GM13976 (cell line): ENCODE results near the gene SUMF1.

Source experiments
- DNase-seq: peaks from one replicate; pipeline ENCODE4 v3.0.0; 2012; ENCODE audit warnings: low spot score
- CTCF ChIP-seq: IDR thresholded peaks from 2 replicates; pipeline ENCODE4 v1.5.1; 2012; ENCODE audit warnings: borderline replicate concordance, mild to moderate bottlenecking; ENCODE audit not compliant: insufficient read depth; ENCODE audit errors: extremely low read depth, missing control alignments, control extremely low read depth
- in situ Hi-C: fragments of 300-500 bp; cut with MboI; formaldehyde crosslinking; loops from one replicate; pipeline ENCODE4 v1.12.0; 2022; ENCODE audit warnings: low sequenced_read_pairs, mixed read lengths, inconsistent platforms; ENCODE audit not compliant: unreplicated experiment

SUMF1 gene

DNA sequence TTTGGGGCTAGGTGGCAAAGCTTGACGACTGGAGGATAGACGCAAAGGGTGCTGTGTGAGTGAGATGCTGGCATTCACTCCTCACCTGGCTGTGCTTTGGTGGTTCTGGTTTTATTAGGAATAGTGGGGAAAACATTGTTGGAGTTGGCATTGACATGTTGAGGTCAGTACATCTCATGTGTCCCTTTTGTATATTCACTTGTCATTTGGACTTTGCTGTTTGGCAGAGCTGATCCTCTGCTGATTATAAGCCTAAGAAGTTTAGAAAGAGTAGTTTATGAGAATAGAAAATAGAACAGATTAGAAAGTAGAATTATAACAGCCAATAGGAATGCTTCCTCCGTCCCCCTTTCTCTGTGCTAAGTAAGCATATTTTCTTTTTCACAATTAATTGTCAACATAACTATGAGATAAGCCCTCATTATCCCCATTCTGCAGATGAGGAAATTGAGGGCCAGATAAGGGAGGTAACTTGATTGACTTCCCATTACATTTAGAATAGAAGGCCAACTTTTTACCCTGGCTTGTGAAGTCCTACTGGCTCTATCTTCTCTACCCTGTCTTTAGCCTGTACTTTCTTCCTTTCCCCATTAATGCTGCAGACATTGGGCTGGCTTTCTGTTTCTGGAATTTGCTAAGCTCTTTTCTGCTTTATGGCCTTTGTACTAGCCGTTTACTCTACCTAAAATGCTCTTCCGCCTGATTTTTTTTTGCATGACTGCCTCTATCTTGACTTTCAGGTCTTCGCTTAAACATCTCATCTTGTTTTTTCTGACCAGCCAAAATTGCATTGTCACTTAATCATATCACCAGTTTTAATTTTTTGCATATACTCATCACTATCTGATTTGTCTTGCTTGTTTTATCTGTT lies 38.9 kb upstream of the SUMF1 start:
- DNase-seq: no peak
- in situ Hi-C loops: no loop called here
- no peak for TF ChIP-seq CTCF

DNA sequence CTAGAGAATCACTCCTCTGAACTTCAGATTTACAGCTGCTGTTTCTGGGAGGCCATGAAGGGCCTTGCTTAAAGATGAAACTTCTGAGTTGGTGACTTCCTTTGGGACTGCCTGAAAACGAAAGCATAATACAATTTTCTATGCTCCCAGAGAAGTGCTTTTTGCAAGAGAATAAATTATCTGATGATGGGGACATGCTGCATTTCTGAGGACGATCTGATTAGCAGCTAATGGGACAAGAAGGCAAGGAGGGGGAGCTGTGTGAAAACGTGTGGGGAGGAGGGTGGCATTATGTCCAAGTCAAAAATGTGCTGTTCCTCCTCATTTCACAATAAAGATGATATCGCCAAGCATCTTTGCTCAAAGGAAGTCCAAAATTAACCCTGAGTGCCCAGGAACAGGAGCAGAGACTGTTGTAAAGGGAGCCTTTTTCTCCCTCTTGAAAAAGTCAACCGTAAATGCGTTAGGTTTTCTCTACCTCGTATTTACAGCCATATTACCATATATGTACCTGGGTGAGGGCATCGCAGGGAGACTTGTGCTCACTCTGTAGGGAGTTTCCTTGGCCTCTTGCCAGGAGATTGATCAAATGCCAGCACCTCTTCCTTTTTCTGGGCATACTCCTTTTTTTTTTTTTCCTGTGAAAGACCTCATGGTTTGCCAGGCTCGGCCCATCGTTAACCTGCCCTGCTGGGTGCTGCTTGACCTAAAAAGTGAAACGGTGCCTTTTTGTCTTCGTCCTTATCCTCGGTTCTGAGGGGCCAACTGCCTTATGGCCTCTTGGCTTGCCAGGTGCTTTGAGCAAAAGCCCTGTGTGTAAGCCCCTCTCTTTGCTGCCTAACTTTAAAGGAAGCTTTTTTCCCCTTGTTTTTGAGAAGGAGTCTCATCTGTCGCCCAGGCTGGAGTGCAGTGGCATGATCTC lies 37.5 kb upstream of the SUMF1 start:
- in situ Hi-C loops: no loop called here
- no peak for DNase-seq
- no peak for TF ChIP-seq CTCF

DNA sequence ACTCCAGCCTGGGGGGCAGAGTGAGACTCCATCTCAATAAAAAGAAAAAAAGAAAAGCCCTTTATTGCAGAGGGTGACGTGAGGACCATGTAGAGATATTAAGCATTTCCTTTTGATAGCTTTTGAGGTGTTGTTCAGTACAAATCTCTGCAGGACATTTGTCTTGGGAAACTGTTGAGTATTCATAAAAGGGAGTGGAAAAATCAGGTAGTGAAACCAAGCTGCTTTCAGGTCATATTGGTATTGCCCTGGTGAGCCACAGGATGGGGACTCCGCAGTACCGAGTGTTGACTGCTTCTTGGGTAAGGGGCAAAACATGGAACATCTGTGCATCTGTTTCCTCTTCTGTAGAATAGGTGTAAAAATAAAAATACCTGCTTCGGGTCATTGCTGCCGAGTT lies 36.0 kb upstream of the SUMF1 start:
- in situ Hi-C loops: no loop called here
- no peak for TF ChIP-seq CTCF
- no peak for DNase-seq

DNA sequence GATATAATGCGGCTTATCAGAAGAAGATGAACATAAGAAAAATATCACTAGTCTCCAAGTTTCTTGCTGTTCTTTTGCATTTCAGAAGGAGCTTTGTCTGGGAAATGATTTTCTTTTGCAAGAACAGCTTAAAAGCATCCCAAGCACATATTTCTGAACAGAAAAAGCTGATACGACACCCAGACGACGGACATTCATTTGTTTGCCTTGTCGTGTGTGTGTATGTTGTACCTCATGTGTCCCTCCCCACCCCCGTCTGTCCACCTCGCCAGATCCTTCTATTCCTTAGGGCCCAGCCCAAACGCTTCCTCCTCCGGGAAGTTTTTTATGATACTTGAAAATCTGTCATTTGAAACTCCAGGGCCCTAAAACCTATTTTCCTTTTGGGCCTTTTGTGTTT lies 34.9 kb upstream of the SUMF1 start:
- DNase-seq: no peak
- in situ Hi-C loops: no loop called here
- TF ChIP-seq CTCF: no peak

GRCh38 chr3:4501437-4501836 lies 34.4 kb upstream of the SUMF1 start:
- DNase-seq: no peak
- in situ Hi-C loops: no loop called here
- no peak for TF ChIP-seq CTCF

DNA sequence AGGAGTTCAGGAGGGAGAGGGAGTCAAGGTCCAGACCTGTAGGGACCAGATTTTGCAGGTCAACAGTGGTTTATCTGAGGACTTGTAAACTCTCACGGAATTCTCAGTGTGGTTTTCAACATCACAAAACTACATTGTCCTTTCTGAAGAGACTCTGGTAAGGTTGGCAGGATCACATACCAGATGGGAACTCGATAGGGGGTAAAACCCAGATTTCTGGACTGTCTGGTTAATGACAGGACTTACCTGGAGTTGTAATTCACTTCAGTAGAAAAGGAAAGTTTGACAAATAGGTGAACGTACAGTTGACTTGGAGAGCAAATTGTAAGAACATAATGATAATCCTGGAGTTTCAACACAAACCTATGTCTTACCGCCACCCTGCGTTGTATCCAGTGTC lies 31.4 kb upstream of the SUMF1 start:
- in situ Hi-C loops: no loop called here
- DNase-seq: no peak
- TF ChIP-seq CTCF: no peak
